Type B pancreatic cell (in vitro differentiated cells): ENCODE data around the gene VIPR2. TPM values are rescaled to one million over a fixed set of nuclear protein-coding genes. Genes with fewer than 3 reads are reported as not detected.
A peak's percentile ranks its signal among the peaks of the same experiment; 100 is the strongest.

Experiments
- DNase-seq: peaks from one replicate; pipeline ENCODE4 v3.0.0; 2021; ENCODE audit warnings: mixed read lengths; ENCODE audit not compliant: unreplicated experiment; ENCODE audit errors: extremely low spot score
- H3K27ac Mint-ChIP-seq: 2 replicates; pipeline ENCODE4 v1.8.0; 2021; ENCODE audit warnings: mild to moderate bottlenecking, mixed read lengths
- H3K27me3 Mint-ChIP-seq: 2 replicates; pipeline ENCODE4 v1.8.0; 2021; ENCODE audit warnings: mixed read lengths
- H3K36me3 Mint-ChIP-seq: 2 replicates; pipeline ENCODE4 v1.8.0; 2021; ENCODE audit warnings: mixed read lengths
- H3K4me1 Mint-ChIP-seq: one replicate; pipeline ENCODE4 v1.8.0; 2021; ENCODE audit warnings: mixed read lengths; ENCODE audit not compliant: unreplicated experiment
- H3K4me3 Mint-ChIP-seq: 2 replicates; pipeline ENCODE4 v1.8.0; 2021; ENCODE audit warnings: mild to moderate bottlenecking, mixed read lengths
- H3K9me3 Mint-ChIP-seq: 2 replicates; pipeline ENCODE4 v1.8.0; 2021; ENCODE audit warnings: mixed read lengths
- CTCF ChIP-seq: fragments of 200-600 bp; sonication (generic); conservative IDR thresholded peaks from 2 replicates; pipeline ENCODE4 v1.5.0; 2021; ENCODE audit warnings: antibody characterized with exemption, mild to moderate bottlenecking
- total RNA-seq: library from RNA; stranded (reverse); gene quantifications from 2 replicates; pipeline ENCODE4 v1.2.1, GENCODE V29; 2021; ENCODE audit warnings: low replicate concordance

Gene VIPR2
- total RNA-seq, 1 donor from 2014 or later = 0.31 TPM

GRCh38 chr7:159099711-159100231 is 44.9 kb downstream of the VIPR2 start:
- H3K4me3 Mint-ChIP-seq = no peak overlapping the region
- no peaks in the 10 kb centered on the region for H3K4me1 Mint-ChIP-seq
- H3K27ac Mint-ChIP-seq = no peak overlapping the region
- no peaks in the 10 kb centered on the region for H3K27me3 Mint-ChIP-seq
- DNase-seq = peak; percentile 56
- peaks cover 6% of the 10 kb centered on the region for H3K9me3 Mint-ChIP-seq
- no peak for TF ChIP-seq CTCF
- no peaks in the 10 kb centered on the region for H3K36me3 Mint-ChIP-seq

- Mint-ChIP-seq H3K4me1 (no peaks in the 10 kb centered on the region), H3K27ac (no peak overlapping the region), H3K27me3 (no peaks in the 10 kb centered on the region), H3K9me3 (peaks cover 6% of the 10 kb centered on the region), H3K36me3 (no peaks in the 10 kb centered on the region), H3K4me3 (no peak overlapping the region)
- no peak for TF ChIP-seq CTCF
- peak; percentile 54 for DNase-seq
These were observed 45.6 kb downstream of the VIPR2 start for GRCh38 chr7:159098811-159099655.

GRCh38 chr7:159098424-159098786 is 46.3 kb downstream of the VIPR2 start:
- Mint-ChIP-seq H3K4me3 (no peak overlapping the region), H3K4me1 (no peaks in the 10 kb centered on the region), H3K27ac (no peak overlapping the region), H3K27me3 (no peaks in the 10 kb centered on the region), H3K9me3 (peaks cover 6% of the 10 kb centered on the region), H3K36me3 (no peaks in the 10 kb centered on the region)
- peak; percentile 49 for DNase-seq
- no peak for TF ChIP-seq CTCF

GRCh38 chr7:159097661-159098423 is 46.8 kb downstream of the VIPR2 start:
- peak; percentile 66 for DNase-seq
- Mint-ChIP-seq H3K27me3 (no peaks in the 10 kb centered on the region), H3K27ac (no peak overlapping the region), H3K9me3 (peaks cover 6% of the 10 kb centered on the region), H3K4me1 (no peaks in the 10 kb centered on the region), H3K4me3 (no peak overlapping the region), H3K36me3 (no peaks in the 10 kb centered on the region)
- no peak for TF ChIP-seq CTCF

- H3K36me3 Mint-ChIP-seq = no peaks in the 10 kb centered on the region
- H3K4me1 Mint-ChIP-seq = no peaks in the 10 kb centered on the region
- no peaks in the 10 kb centered on the region for H3K27me3 Mint-ChIP-seq
- no peak overlapping the region for H3K4me3 Mint-ChIP-seq
- no peak for TF ChIP-seq CTCF
- DNase-seq = peak; percentile 58
- H3K9me3 Mint-ChIP-seq = peaks cover 2% of the 10 kb centered on the region
- no peak overlapping the region for H3K27ac Mint-ChIP-seq
These were observed 47.7 kb downstream of the VIPR2 start for GRCh38 chr7:159096736-159097581.
